GM21526 (cell line): ENCODE measurements around the gene GTF2H1.

Source experiments
- ATAC-seq: cut with Tn5 transposase; IDR thresholded peaks from one replicate; pipeline ENCODE4 v1.9.1; 2021; ENCODE audit warnings: moderate library complexity; ENCODE audit not compliant: unreplicated experiment, low FRiP score

Gene GTF2H1

GRCh38 chr11:18321969-18322711 lies at the start of gene GTF2H1, which contains the start of gene HPS5:
TSS of gene GTF2H1 (plus strand) at chr11:18322567. CDS start at chr11:18333075, 10,508 bp downstream.
TSS of gene HPS5 (minus strand) at chr11:18322140. CDS start at chr11:18317858, 4,282 bp downstream.
- peak; percentile 76 for ATAC-seq

DNA sequence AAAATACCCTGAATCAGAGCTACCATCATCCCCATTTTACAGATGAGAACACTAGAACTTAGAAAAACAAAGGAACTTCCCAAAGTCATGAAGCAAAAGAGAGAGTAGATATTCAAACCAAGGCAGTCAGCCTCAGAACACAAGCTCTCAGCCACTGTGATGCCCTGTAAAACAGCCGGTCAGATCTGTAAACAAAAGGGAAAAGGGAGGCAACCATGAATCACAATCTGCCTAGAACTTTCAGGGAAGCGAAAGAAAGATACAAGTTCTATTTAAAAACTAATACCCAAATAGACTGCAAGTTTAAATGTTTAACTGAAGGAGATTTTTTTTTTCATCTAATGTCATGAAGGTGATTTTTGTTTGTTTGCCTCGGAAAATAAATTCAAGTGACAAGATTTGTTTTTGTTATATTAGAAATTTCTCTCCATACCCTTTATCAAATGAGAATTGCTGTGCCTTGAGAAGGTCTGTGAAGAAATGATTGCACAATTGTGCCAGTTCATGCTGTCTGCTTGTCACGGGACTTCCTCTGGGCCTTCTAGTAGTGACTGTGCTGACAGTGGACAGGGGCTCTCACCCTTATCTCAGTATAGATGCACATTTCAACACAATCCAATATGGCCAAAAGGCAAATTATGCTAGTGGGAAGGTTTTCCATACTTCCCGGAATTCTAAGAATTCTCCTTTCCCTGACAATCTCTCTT lies 44.6 kb upstream of the GTF2H1 start:
- ATAC-seq = no peak

DNA sequence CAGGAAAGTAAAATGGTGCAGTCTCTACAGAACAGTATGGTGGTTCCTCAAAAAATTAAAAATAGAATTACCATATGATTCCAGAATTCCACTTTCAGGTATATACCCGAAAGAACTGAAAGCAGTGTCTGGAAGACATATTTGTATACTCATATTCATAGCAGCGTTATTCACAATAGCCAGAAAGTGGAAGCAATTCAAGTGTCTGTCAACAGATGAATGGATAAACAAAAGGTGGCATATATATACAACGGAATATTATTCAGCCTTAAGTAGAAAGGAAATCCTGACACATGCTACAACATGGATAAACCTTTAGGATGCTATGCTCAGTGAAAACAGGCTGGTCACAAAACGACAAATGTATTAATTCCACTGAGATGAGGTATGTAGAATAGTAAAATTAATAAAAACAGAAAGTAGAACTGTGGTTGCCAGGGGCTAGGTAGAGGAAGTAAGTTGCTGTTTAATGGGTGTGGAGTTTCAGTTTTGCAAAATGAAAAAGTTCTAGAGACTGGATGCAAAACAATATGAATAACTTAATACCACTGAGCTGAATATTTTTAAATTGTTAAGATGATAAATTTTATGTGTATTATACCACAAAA lies 41.8 kb upstream of the GTF2H1 start:
- ATAC-seq = peak; percentile 88

DNA sequence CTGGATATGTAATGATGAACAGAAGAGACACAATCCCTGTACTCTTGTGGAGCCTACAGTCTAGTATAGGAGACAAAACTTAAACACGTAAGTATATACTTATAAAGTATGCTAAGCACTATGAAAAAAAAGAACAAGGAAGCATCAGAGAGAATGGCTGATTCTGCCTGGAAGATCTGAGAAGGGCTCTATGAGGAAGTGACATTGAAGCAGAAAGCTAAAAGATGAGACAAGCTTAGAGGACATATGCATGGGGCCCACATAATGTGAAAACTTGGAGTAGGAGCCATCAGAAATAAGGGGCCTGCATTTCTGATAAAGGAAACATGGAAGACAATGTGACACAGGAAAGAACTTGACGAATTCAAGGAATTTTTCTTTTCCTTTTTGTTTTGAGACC lies 39.7 kb upstream of the GTF2H1 start:
- no peak for ATAC-seq

- ATAC-seq = no peak
Measured at GRCh38 chr11:18285841-18286240, 36.5 kb upstream of the GTF2H1 start.

GRCh38 chr11:18288911-18289310 lies 33.5 kb upstream of the GTF2H1 start:
- no peak for ATAC-seq

- no peak for ATAC-seq
Measured at GRCh38 chr11:18294862-18295261, 27.5 kb upstream of the GTF2H1 start.

- no peak for ATAC-seq
Measured at GRCh38 chr11:18295316-18295715, 27.1 kb upstream of the GTF2H1 start.

DNA sequence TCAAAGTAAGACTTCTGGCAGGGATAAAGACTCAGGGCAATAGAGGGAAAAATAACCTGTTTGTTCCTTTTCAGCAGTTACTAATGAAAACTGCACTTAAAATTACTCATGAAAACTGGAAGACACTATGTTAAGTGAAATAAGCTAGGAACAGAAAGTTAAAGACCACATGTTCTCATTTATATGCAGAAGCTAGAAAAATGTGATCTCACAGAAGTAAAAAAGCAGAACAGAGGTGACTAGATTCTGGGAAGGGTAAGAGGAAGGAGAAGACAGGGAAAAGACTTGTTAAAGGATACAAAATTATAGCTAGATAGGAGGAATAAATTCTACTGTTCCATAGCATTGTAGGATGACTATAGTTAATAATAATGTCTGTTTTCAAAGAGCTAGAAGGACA lies 22.6 kb upstream of the GTF2H1 start:
- no peak for ATAC-seq

DNA sequence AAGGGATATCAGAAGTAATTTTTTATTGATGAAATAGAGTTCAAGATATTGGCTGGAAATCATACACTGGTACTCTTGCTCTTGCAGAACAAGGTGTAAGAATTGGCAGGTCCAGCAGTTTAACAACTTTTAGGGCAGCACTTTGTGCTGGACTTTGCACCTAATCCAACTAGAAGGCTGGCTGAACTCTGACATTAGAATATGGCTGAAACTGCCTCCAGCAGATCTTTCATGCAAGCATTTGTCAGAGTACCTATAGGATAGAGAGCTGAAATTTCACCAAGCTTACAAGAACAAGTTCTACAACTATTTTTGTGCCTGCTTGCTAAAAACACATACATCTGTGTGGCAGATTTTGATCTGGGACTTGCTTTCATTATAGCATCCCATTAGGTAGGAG lies 17.6 kb upstream of the GTF2H1 start:
- ATAC-seq = no peak

DNA sequence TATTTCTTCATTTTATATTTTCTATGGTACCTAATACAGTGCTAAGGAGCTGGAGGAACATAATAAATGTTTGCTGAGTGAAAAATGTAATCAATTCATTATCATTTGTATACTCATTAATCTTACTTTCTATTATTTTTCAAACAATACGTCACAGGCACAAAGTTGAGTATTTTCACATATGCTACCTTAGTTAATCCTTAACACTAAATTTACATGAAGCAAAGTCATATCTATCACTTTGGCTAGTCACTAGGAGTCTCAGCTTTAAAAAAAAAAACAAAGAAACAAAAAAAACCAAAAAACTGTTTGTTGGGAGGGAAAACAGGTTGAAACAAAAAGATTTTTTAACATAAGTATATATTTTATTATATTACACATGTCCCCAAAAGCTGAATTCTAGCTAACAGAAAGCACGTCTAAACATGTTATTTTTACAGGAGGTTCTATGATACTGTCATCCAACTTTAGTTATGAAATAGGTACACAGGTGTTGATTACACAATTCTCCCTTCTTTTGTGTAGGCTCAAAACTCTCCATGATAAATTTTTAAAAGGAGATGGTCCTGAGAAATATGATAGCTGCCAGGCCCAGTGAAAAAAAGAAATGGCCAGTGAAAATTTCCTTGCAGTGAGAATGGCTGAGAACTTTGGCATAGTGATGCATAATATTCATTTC lies 14.8 kb upstream of the GTF2H1 start:
- no peak for ATAC-seq

DNA sequence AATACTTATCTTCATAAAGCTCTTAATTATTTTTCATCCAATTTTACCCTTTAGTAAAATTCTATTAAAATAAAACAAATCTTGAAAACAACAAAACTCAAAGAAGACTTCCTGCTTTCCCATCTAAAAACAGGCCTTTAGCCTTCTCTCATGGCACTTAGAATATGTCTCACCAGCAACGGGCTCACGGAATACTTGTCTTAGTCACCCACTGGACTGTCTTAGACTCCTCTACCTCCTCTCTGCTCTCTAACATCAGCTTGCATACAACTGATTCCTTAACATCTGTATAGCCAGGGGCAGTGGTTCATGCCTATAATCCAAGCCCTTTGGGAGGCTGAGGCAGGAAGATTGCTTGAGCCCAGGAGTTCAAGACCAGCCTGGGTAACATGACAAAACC lies 14.1 kb upstream of the GTF2H1 start:
- no peak for ATAC-seq

DNA sequence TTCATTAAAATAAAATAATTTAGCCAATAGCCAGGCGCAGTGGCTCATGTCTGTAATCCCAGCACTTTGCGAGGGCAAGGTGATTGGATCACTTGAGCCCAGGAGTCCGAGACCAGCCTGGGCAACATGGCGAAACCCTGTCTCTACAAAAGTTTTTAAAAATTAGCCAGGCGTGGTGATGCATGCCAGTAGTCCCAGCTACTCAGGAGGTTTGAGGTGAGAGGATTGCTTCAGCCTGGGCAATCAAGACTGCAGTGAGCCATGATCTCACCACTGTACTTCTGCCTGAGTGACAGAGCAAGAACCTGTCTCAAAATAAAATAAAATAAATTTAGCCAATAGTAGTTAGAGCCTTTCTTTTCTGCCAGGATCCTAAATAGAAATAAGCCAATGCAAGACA lies 12.7 kb upstream of the GTF2H1 start:
- no peak for ATAC-seq

DNA sequence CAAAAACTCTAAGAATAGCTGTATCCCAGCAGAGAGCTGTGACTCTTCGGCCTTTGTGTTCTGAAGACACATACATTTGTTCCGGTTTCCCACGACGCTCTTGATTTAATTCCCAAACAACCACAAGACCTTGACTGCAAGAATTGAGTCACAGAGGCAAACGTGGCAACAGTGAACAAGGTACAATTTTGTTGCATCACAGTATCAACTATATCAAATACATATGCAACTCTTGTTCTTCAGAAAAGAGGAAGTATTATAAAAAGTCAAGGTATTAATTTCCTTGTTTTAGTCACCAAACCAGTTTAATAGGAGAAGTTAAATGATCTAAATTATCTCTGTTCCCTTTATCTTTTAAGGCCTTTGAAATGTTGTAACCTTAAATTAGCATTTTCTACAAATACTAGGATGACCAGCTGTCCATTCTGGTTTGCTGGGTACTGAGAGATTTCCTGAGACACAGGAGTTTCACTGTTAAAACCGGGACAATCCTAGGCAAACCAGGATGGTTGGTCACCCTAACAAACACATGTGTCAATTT lies 11.5 kb upstream of the GTF2H1 start:
- no peak for ATAC-seq

DNA sequence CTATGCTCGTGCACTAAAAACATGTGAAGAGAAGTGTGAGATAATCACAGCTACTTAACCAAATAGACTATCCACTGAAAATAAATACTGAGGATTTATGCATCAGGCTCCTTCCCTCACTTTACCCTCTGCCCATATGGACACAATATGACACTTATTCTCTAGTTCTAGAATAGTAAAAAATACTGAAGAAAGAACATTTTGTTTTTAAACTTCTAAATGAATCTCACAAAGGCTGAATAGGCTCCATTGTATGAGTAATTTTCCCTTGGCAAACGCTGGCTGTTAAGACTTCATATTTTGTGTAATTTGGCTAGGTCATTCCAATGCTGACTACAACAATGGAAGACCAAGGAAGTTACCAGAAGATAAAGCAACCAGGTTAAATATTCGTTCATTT lies 10.4 kb upstream of the GTF2H1 start:
- no peak for ATAC-seq

DNA sequence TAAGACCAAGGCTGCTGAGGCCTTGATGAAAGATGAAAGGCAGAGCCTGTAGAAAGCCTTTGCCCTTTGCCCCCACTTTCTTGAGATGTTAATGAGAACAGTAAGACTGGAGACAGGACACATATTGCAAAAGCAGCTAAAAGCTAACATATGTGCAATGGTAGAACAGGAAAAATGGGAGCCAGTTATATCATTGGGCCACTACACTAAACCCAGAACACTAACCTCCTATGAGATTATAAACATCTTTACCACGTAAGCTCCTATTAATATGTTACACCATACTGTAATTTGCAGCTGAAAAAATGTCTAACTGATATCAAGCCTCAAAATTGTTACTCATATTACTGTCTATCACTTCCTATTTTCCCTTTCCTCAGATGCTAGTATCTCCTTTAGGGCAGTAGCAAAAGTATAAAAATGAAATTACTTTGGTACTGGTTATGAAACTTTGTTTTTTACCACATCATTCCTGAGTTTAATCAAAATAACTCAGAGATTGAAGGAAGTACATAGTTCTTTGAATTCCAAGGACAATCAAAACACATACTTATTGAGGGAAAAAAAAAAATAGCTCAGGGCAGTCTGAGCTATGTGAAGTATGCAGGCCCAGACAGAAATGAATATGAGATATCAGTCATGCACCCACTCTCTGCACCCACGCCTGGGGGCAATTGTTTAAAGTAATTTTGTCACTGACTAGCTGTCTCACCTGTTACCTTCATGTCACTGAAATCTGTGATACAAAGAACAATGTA lies 9.5 kb upstream of the GTF2H1 start:
- ATAC-seq = no peak

DNA sequence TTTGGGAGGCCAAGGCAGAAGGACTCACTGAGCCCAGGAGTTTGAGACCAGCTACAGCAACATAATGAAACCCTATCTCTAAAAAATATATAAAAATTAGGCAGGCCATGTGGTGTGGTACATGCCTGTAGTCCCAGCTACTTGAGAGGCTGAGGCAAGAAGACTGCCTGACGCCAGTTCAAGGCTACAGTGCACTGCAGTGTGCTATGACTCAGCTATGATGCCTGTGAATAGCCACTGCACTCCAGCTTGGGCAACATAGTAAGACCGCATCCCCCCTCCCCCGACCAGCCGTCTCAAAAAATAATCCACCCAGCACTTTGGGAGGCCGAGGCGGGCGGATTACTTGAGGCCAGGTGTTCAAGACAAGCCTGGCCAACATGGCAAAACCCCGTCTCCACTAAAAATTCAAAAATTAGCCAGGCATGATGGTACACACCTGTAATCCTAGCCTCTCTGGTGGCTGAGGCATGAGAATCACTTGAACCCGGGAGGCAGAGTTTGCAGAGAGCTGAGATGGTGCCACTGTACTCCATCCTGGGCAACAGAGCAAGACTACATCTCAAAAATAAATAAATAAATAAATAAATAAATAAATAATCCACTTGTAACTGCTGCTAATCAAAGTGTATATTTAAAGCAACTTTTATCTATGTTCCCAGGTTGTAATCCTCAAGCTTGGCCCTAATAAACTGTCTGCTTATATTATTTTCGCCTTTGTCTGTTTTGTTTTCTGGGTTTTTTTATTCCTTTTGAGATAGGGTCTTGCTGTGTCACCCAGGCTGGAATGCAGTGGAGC lies 8.2 kb upstream of the GTF2H1 start:
- no peak for ATAC-seq

DNA sequence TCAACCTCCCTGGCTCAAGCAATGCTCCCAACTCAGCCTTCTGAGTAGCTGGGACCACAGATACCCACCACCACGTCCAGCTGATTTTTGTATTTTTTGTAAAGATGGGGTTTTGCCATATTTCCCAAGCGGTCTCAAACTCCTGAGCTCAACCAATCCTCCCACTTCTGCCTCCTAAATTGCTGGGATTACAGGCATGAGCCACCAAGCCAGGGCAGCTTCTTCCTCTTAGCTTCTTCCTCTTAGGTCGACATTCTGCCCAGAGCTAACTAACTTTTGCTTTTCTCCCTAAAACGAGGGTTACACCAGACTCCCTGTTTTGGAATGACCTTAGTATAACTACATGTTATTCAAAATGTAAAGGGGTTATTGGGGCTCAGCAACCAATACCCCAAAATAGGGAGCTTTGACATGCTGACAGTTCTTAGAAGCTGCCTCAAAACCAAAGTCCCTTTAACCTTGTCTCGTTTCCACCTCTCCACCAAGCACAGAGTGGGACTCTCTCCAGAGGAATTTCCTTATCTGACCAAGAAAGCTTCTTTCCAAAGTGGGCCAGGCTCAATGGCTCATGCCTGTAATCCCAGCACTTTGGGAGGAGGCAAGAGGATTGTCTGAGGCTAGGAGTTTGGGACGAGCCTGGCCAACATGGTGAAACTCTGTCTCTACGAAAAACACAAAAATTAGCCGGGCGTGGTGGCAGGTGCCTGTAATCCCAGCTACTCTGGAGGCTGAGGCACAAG lies 7.4 kb upstream of the GTF2H1 start:
- no peak for ATAC-seq

GRCh38 chr11:18315893-18316292 lies 6.5 kb upstream of the GTF2H1 start:
- ATAC-seq = no peak
